Keratinocyte (primary cell): Measurements from ENCODE around the gene SPANXN5.
"Not testable (repeated sequence)": the region's sequence is repeated elsewhere in the genome, so short reads cannot be mapped to it uniquely, and the experiment has no call there.

ENCODE experiments used
- CTCF ChIP-seq, 3 experiments: IDR thresholded peaks in 1 of 3; conservative IDR thresholded peaks in 1 of 3; optimal IDR thresholded peaks in 1 of 3; 2 replicates in 2 of 3; 3 replicates in 1 of 3; pipeline versions ENCODE3 to v1.5.1; 2011; ENCODE audit warnings: low read length in 3 of 3, mild to moderate bottlenecking in 3 of 3, moderate library complexity in 2 of 3, control low read depth in 1 of 3, inconsistent platforms in 1 of 3; ENCODE audit not compliant: insufficient read depth in 2 of 3; ENCODE audit errors: extremely low read depth in 1 of 3
- EZH2 ChIP-seq: IDR thresholded peaks from one replicate; pipeline ENCODE4 v1.6.1; 2012; ENCODE audit warnings: inconsistent platforms, mild to moderate bottlenecking, low read length, moderate library complexity

GRCh38 chrX:52804876-52805275 is 7.6 kb upstream of the SPANXN5 start:
- TF ChIP-seq CTCF (optimal IDR thresholded peaks at IDR 0.05 in 1 of 3, IDR thresholded peaks at IDR 0.05 in 1 of 3, conservative IDR thresholded peaks at IDR 0.05 in 1 of 3; ENCODE audit: extremely low read depth in 1 of 3, insufficient read depth in 2 of 3, low read length in 3 of 3); EZH2: not testable (repeated sequence)
